Measurements from ENCODE around the gene KRTAP5-6. TPM values are rescaled to one million over a fixed set of nuclear protein-coding genes. Genes with fewer than 3 reads are reported as not detected.
A peak's percentile ranks its signal among the peaks of the same experiment; 100 is the strongest.

The KRTAP5-6 gene
- total RNA-seq, 2 donors from 2014 or later: not detected

- peaks cover 0 to under 1% of the 10 kb centered on the region in 2 donors for H3K27me3 Mint-ChIP-seq
- peaks cover 8% of the 10 kb centered on the region for H3K9me3 Mint-ChIP-seq
- H3K4me1 Mint-ChIP-seq (ENCODE audit: low read depth in 2 of 2): peaks cover 11 to 20% of the 10 kb centered on the region in 2 donors
- H3K4me3 Mint-ChIP-seq: no peak overlapping the region
- peaks cover 6% of the 10 kb centered on the region for H3K36me3 Mint-ChIP-seq
- DNase-seq (ENCODE audit: low spot score): no peak
- ATAC-seq: no peak
- no peak overlapping the region for H3K27ac Mint-ChIP-seq
Measured at GRCh38 chr11:1744137-1744886, 47.3 kb downstream of the KRTAP5-6 start.

GRCh38 chr11:1744891-1745700, 48.1 kb downstream of the KRTAP5-6 start:
- ATAC-seq (no peak), DNase-seq (ENCODE audit: low spot score) (no peak)
- Mint-ChIP-seq H3K4me1 (ENCODE audit: low read depth in 2 of 2) (peaks cover 19 to 24% of the 10 kb centered on the region in 2 donors), H3K27ac (no peak overlapping the region), H3K4me3 (no peak overlapping the region), H3K27me3 (peaks cover 0 to 5% of the 10 kb centered on the region in 2 donors), H3K36me3 (peaks cover 6% of the 10 kb centered on the region), H3K9me3 (peaks cover 8% of the 10 kb centered on the region)

- Mint-ChIP-seq H3K27me3 (peaks cover 4 to 12% of the 10 kb centered on the region in 2 donors), H3K36me3 (peaks cover 6% of the 10 kb centered on the region), H3K9me3 (peaks cover 8% of the 10 kb centered on the region), H3K4me1 (ENCODE audit: low read depth in 2 of 2) (peaks cover 25 to 27% of the 10 kb centered on the region in 2 donors), H3K4me3 (no peak overlapping the region), H3K27ac (peak overlapping the region; percentile 11 to 15)
- ATAC-seq: no peak
- no peak for DNase-seq (ENCODE audit: low spot score)
Measured at GRCh38 chr11:1745701-1746320, 48.8 kb downstream of the KRTAP5-6 start.

GRCh38 chr11:1746511-1746931, 49.5 kb downstream of the KRTAP5-6 start:
- peaks cover 8% of the 10 kb centered on the region for H3K9me3 Mint-ChIP-seq
- H3K4me1 Mint-ChIP-seq (ENCODE audit: low read depth in 2 of 2): peaks cover 25 to 27% of the 10 kb centered on the region in 2 donors
- ATAC-seq: no peak
- DNase-seq (ENCODE audit: low spot score): no peak
- peaks cover 4 to 12% of the 10 kb centered on the region in 2 donors for H3K27me3 Mint-ChIP-seq
- peak overlapping the region; percentile 11 to 15 for H3K27ac Mint-ChIP-seq
- H3K4me3 Mint-ChIP-seq: no peak overlapping the region
- H3K36me3 Mint-ChIP-seq: peaks cover 6% of the 10 kb centered on the region

- Mint-ChIP-seq H3K4me1 (ENCODE audit: low read depth in 2 of 2) (peaks cover 25 to 27% of the 10 kb centered on the region in 2 donors), H3K27ac (no peak overlapping the region)
Measured at GRCh38 chr11:1746956-1747752, 50.2 kb downstream of the KRTAP5-6 start.

More at GRCh38 chr11:1746956-1747752, 50.2 kb downstream of the KRTAP5-6 start:
- ATAC-seq (no peak), DNase-seq (ENCODE audit: low spot score) (no peak)
- no peak overlapping the region for H3K4me3 Mint-ChIP-seq
- H3K36me3 Mint-ChIP-seq: peaks cover 6% of the 10 kb centered on the region
- peaks cover 4 to 12% of the 10 kb centered on the region in 2 donors for H3K27me3 Mint-ChIP-seq
- peaks cover 8% of the 10 kb centered on the region for H3K9me3 Mint-ChIP-seq

Other genes starting within 250 kb of the KRTAP5-6 start
- 10 to 100 TPM; 40.0 to 42.7 TPM for gene MOB2, start 210.4 kb upstream of the KRTAP5-6 start, total RNA-seq
- gene DUSP8, start 124.9 kb upstream of the KRTAP5-6 start, total RNA-seq: 1 to 10 TPM; 4.2 to 5.4 TPM
- not detected for gene KRTAP5-1, start 111.9 kb upstream of the KRTAP5-6 start, total RNA-seq
- gene KRTAP5-2, start 98.9 kb upstream of the KRTAP5-6 start, total RNA-seq: not detected
- not detected for gene KRTAP5-3, start 88.7 kb upstream of the KRTAP5-6 start, total RNA-seq
- gene KRTAP5-4, start 75.1 kb upstream of the KRTAP5-6 start, total RNA-seq: not detected
- gene KRTAP5-5, start 67.4 kb upstream of the KRTAP5-6 start, total RNA-seq: not detected
- 1 to 10 TPM; 2.3 to 8.1 TPM for gene IFITM10, start 53.4 kb downstream of the KRTAP5-6 start, total RNA-seq
- 100 to 1,000 TPM; 350 to 592 TPM for gene CTSD, start 66.7 kb downstream of the KRTAP5-6 start, total RNA-seq
- gene SYT8, start 137.8 kb downstream of the KRTAP5-6 start, total RNA-seq: not detected
- gene TNNI2, start 141.8 kb downstream of the KRTAP5-6 start, total RNA-seq: 1 to 10 TPM in 1 of 2 donors, not detected in 1; 1.4 TPM
- 100 to 1,000 TPM; 240 to 358 TPM for gene LSP1, start 155.9 kb downstream of the KRTAP5-6 start, total RNA-seq
- gene PRR33, start 194.7 kb downstream of the KRTAP5-6 start, total RNA-seq: not detected
- under 1 TPM in 1 of 2 donors, not detected in 1; 0.33 TPM for gene TNNT3, start 222.5 kb downstream of the KRTAP5-6 start, total RNA-seq

Data from natural killer cell treated with Interleukin-12 subunit alpha and Interleukin-12 subunit beta and Interleukin-15 and Interleukin-18, amount 100 ng/mL, for 72 hours (primary cell).